ENCODE results near the gene FAM222B.

The FAM222B gene

DNA sequence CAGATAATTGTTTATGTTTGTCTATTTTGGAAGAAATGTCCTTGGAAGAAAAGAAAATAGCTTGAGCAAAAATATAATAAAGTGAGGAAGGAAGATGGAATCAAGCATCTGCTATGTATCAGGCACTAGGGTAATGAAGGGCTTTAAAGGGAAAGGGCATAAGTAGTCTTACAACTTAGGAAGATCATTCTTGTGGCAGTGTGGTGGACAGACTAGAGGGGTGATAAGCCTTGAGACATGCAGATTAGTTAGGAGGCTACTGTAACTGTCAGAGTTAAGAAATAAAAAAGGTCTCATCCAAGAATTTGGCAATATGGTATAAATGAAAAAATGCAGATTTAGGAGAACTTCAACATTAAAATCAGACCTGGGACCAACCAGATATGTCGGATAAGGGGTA lies 14.9 kb downstream of the FAM222B start:
- DNase-seq (ENCODE audit: low read depth) = no peak
- H3K4me3 ChIP-seq (ENCODE audit: low read depth, low read length) = no peak overlapping the region
- no peak for TF ChIP-seq MYC (IDR thresholded peaks at IDR 0.05; ENCODE audit: low read depth, low read length)
- TF ChIP-seq, protein P1, sequence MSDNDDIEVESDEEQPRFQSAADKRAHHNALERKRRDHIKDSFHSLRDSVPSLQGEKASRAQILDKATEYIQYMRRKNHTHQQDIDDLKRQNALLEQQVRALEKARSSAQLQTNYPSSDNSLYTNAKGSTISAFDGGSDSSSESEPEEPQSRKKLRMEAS (IDR thresholded peaks at IDR 0.05; ENCODE audit: low read depth, low read length) = no peak
- TF ChIP-seq, protein P2, sequence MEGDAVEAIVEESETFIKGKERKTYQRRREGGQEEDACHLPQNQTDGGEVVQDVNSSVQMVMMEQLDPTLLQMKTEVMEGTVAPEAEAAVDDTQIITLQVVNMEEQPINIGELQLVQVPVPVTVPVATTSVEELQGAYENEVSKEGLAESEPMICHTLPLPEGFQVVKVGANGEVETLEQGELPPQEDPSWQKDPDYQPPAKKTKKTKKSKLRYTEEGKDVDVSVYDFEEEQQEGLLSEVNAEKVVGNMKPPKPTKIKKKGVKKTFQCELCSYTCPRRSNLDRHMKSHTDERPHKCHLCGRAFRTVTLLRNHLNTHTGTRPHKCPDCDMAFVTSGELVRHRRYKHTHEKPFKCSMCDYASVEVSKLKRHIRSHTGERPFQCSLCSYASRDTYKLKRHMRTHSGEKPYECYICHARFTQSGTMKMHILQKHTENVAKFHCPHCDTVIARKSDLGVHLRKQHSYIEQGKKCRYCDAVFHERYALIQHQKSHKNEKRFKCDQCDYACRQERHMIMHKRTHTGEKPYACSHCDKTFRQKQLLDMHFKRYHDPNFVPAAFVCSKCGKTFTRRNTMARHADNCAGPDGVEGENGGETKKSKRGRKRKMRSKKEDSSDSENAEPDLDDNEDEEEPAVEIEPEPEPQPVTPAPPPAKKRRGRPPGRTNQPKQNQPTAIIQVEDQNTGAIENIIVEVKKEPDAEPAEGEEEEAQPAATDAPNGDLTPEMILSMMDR (IDR thresholded peaks at IDR 0.05; ENCODE audit: low read depth, low read length) = no peak
- TF ChIP-seq POLR2A (IDR thresholded peaks at IDR 0.05; ENCODE audit: extremely low read depth, insufficient read length) = no peak

DNA sequence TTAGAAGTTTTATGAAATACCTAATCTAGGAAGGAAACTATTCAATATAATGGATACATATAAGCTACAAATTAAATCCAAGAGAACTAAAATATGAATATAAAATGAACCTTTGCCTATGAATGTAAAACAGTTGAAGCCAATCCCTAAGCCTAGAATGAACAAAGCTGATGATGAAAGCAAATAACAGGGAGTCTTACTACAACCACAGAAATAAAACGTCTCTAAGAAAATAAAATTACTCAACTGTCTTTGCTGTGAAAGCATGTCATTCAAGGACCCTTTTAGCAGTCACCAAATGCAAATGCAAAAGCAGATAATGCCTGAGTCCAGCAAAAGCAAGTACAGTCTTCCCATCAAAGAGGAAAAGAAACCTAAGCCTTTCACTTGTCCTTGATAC lies 23.0 kb downstream of the FAM222B start:
- TF ChIP-seq, protein P1 (IDR thresholded peaks at IDR 0.05; ENCODE audit: low read depth, low read length) = no peak
- TF ChIP-seq, protein P2 (IDR thresholded peaks at IDR 0.05; ENCODE audit: low read depth, low read length) = no peak
- TF ChIP-seq POLR2A (IDR thresholded peaks at IDR 0.05; ENCODE audit: extremely low read depth, insufficient read length) (no peak), MYC (IDR thresholded peaks at IDR 0.05; ENCODE audit: low read depth, low read length) (no peak)
- no peak for DNase-seq (ENCODE audit: low read depth)
- no peak overlapping the region for H3K4me3 ChIP-seq (ENCODE audit: low read depth, low read length)

DNA sequence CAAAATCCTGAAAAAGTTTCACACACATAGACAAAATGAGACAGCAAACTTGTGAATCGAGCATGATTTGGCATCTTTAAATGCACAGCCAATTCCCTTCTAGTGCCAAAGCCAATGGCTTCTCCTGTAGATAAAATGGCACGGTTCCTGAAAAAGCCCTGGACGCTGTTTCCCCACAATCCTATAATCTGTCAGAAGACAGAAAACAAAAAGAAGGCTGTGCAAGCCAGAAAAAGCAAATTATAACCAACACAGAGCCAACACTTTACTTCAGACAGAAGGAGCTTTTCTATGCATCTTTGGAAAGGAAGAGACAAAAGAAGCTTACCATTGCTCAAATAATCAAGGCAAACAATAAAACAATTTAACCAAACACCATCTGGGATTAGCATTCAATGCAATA lies 23.8 kb downstream of the FAM222B start:
- no peak overlapping the region for H3K4me3 ChIP-seq (ENCODE audit: low read depth, low read length)
- no peak for TF ChIP-seq MYC (IDR thresholded peaks at IDR 0.05; ENCODE audit: low read depth, low read length)
- TF ChIP-seq, protein P2 (IDR thresholded peaks at IDR 0.05; ENCODE audit: low read depth, low read length) = no peak
- no peak for DNase-seq (ENCODE audit: low read depth)

DNA sequence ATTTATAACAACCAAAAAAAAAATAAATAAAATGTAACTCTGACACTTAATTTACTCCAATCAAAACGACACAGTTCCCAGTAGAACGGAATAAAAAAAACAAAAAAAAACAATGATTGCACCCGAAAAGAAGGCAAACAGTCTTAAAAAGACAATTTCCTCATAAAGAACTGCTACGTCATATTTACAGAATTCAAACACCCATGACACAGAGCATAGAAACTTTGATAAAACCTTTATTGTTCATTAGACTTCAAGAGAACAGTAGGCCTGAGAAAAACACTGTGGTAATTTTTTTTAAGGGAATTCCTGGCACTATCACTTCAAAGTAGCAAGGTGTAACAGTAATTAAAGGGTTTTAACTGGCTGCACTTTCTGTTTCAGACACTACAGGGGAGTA lies 26.1 kb downstream of the FAM222B start:
- H3K4me3 ChIP-seq (ENCODE audit: low read depth, low read length) = no peak overlapping the region
- no peak for DNase-seq (ENCODE audit: low read depth)
- TF ChIP-seq POLR2A (IDR thresholded peaks at IDR 0.05; ENCODE audit: extremely low read depth, insufficient read length) (no peak), MYC (IDR thresholded peaks at IDR 0.05; ENCODE audit: low read depth, low read length) (no peak)
- TF ChIP-seq, protein P1 (IDR thresholded peaks at IDR 0.05; ENCODE audit: low read depth, low read length) = no peak
- TF ChIP-seq, protein P2 (IDR thresholded peaks at IDR 0.05; ENCODE audit: low read depth, low read length) = no peak

DNA sequence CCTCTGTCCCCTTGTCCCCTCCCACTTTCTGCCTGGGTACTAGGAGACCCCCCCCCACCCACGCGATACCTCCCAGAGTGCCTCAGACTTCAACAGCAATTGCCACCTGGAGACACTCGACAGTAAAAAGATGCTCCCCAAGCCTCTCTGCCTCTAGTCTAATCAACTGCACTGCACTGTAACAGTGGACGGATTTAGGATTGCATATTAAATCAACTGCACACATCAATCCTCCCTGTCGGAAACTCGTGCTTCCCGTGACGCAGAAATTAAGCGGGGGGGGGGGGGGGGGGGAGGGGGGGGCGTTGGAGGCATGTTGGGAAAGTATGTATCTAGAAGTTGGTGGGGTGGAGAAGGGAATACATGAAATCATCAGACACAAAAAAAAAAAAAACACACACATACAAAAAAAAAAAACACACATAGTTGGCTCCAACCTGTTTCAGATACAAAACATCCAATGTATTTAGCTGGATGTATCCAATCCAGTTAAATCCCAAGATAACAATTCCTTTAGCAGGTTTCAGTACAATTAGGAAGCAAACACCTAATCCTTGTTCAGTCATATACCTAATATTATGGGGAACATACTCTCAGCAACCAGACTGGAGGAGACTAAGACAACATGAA lies 29.7 kb downstream of the FAM222B start:
- no peak for DNase-seq (ENCODE audit: low read depth)
- TF ChIP-seq, protein P2 (IDR thresholded peaks at IDR 0.05; ENCODE audit: low read depth, low read length) = no peak
- no peak for TF ChIP-seq POLR2A (IDR thresholded peaks at IDR 0.05; ENCODE audit: extremely low read depth, insufficient read length)
- TF ChIP-seq MYC (IDR thresholded peaks at IDR 0.05; ENCODE audit: low read depth, low read length) = no peak
- TF ChIP-seq, protein P1 (IDR thresholded peaks at IDR 0.05; ENCODE audit: low read depth, low read length) = no peak
- peak overlapping the region; percentile 68 for H3K4me3 ChIP-seq (ENCODE audit: low read depth, low read length)
